Cardiac septum (tissue), 1 donor: Measurements from ENCODE around the gene GLRX. TPM values are rescaled to one million over a fixed set of nuclear protein-coding genes. Genes with fewer than 3 reads are reported as not detected.

Source experiments
- DNase-seq: peaks from one replicate; pipeline ENCODE4 v3.0.0-alpha.2; 2020; ENCODE audit warnings: low spot score
- intact Hi-C: fragments of 100-400 bp; cut with DNase I; formaldehyde crosslinking; loops from one replicate; pipeline ENCODE4 v1.14.0; 2022
- total RNA-seq: library from RNA; stranded (reverse); fragmentation: NEBNext Ultra II Directional; extraction: Animal tissue kit (Norgen Biotek cat#: 25700); gene quantifications from one replicate; pipeline ENCODE4 v1.2.1, GENCODE V29; 2021
- donor health status: DM: no; HTN: no; CAD: no.

Gene GLRX
- total RNA-seq, 1 donor from 2014 or later: 119 TPM

DNA sequence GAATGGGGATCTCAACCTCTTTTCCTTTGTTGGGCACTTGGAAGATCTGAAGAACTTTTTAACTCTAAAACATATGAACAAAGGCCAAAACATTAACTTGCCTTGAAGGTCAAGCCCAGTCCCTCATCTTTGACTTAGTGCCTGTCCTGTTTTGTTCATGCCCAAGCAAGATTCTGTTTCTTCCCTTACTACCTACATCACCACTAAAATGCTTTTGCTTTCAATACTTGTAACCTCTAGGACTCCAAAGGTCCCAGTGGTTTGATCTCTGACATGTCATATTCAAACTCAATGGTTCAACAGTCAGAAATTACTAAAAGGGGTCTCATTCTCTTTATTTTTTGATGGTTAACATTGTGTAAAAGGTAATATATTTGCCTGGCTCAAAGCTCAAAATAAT is 24.0 kb downstream of the GLRX start:
- intact Hi-C loops: loop anchor here (10.0 kb wide), 1 partner anchor 536 kb away; no protein-coding TSS in a partner anchor
- DNase-seq: no peak

DNA sequence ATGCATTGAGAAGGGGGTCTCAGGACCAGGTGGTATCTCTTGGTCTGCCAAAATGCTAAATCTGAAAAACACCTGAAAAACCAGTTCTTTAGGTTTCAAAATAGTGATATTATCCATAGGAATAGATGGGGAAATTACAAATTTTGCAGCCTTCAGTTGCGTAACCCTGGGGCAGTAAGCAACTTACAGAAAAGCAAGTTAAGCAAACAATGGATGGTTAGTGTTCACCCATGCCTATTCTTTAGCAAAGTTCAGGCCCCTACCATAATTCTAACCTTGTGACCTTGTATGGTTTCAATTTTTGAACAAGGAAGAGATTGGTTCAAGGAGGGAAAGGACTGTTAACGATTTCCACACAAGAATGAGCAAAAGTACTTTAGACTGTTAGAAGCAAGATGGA is 24.5 kb downstream of the GLRX start:
- DNase-seq: no peak
- intact Hi-C loops: loop anchor here (10.0 kb wide), 1 partner anchor 537 kb away; no protein-coding TSS in a partner anchor

DNA sequence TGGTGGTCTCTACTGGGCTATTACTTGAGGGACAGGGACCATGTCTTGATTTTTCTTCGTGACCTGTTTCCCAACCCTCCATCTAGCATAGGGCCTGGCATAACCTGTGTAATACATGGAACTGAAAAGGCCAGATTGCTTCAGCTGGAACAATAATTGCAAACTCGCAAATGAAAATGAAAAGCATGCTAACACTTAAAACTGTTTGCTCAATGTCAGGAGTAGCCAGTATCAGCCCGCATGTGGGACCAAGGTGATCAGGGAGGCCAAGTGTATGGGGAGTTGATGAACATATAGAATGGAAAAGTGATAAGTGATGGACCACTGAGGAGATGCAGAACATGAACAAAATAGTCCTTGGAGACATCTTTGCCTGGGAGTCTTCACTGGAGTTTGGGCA is 25.2 kb downstream of the GLRX start:
- no peak for DNase-seq
- intact Hi-C loops: loop anchor here (10.0 kb wide), 1 partner anchor 538 kb away; no protein-coding TSS in a partner anchor

DNA sequence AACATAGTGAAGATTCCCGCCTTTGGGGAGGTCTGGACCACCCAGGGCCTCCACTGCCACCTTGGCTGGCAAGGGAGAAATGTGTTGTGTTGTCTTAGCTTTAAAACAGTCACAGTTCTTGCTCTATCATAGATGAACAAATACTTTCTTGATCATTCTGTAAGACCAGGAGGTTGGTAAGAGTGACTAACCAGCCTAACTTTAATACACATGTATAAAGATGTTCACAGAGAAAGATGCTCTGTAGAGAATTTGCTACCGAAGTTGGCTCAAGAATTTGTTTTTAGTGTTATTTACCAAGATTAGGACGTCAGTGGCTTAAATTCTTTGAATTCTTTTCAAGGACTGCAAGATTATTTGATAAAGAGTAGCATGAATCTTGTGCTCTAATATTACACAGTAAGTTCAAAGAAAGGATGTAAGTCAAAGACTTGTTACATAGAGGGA is 28.4 kb downstream of the GLRX start:
- no peak for DNase-seq
- intact Hi-C loops: loop anchor here (10.0 kb wide), 1 partner anchor 541 kb away; no protein-coding TSS in a partner anchor

DNA sequence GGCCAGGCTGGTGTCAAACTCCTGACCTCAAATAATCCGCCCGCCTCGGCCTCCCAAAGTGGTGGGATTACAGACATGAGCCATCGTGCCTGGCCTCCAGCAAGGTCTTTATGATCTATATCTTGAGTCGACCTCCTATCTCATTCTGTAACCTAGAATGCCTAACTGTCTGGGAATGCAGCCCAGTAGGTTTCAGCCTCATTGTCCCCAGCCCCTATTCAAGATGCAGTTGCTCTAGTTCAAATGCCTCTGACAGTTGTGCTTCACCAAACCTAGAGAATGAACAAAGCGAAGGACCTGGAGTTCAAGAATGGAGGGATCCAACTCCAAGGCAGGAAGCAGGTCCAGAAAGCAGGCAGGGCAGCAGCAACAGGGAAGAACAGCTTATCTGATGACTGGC is 30.8 kb downstream of the GLRX start:
- intact Hi-C loops: loop anchor here (10.0 kb wide), 1 partner anchor 543 kb away; no protein-coding TSS in a partner anchor
- DNase-seq: no peak

DNA sequence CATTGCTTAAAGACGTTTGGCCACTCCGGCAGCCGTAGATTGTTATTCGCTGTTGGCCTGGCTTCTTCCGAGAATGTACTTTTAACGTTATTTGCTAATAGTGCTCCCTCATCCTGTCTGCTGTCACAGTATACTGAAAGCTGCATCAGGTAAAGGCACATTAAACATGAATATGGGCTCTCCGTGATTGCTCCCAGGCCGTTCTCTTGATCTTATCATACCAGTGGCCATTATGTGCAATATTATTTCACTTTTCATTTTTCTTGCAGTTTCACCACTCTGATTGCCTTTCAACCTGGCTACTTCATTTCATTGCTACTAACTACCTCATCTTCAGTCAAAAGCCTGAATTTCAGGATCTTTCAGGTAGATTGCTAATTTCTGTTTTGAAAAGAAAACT is 34.0 kb downstream of the GLRX start:
- intact Hi-C loops: no loop called here
- no peak for DNase-seq

DNA sequence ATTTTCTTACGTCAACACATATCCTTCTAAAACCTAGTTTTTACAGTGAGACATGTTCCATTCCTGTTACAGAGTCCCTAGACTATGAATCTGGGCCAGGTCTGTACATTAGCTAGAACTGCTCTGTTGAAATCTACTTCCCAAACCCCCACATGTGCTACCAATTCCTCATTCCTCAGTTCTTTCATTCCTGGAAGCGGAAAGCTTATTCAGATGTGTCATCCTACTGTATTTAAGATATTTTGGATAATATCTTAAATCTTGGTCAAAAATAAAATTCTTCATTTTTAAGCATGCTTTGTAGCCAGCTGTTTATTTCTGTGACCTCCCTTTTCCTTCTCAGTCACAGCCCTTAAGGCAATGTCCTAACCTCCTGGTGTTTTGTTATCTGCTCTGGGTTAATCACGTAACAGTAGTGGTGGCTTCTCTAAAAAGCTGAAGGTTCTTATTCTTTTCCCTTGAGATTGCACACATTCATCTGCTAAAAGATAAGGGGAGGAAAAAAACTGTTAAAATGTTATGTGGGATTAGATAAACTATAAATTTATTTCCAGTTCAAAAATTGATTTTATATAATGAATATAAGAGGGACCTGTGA is 35.6 kb downstream of the GLRX start:
- DNase-seq: no peak
- intact Hi-C loops: no loop called here

DNA sequence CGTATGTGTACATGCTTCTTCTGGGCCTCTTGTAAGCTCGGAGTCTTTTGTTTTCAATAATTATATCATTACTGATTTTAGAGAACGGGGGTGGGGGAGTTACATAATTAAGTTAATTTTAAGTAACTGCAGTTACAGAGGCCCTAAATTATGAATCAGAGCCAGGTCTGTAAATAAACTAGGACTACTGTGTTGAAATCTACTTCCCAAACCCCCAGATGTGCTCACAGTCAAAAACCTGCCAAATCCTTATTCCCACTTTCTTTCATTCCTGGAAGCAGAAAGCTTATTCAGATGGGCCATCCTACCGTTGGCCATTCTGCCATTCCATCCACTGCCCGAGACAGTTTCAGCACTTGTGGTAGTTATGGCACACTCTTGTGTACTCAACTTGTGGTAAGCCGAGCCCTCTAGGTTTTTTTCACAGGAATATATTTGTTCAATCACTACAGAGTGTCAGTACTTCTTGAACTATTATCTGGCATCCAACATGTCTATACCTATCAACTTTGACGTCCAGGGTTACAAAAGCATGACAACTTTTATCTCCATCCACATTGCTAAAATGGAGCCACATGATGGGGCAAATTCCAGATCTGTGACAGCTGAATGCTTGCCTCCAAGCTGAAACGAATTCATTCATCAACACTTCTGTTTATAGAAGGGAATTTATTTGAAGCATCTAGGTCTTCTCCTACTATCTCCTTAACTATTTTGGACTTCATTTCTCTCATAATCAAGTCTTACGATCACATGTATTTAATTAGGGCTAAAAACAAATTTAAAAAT is 37.8 kb downstream of the GLRX start:
- DNase-seq: no peak
- intact Hi-C loops: loop anchor here (5.0 kb wide), 1 partner anchor 137 kb away; the partner anchor contains the start of gene RFESD

DNA sequence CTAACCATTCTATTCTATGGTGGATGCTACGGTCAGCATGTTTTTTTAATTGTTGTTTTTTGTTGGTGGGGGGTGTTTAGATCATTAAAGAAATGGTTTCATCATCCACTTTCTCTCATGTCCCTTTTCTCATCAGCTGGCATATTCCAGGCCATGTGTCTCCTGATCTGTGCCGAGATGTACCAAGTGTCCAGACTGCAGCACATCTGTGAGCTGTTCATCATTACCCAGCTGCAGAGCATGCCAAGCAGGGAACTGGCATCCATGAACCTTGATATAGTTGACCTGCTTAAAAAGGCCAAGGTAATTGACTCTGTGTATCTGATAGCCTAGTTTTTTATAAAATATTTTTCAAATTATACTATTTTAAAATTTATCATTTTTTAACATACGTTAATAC is 38.9 kb downstream of the GLRX start:
- no peak for DNase-seq
- intact Hi-C loops: loop anchor here (5.0 kb wide), 1 partner anchor 136 kb away; the partner anchor contains the start of gene RFESD

DNA sequence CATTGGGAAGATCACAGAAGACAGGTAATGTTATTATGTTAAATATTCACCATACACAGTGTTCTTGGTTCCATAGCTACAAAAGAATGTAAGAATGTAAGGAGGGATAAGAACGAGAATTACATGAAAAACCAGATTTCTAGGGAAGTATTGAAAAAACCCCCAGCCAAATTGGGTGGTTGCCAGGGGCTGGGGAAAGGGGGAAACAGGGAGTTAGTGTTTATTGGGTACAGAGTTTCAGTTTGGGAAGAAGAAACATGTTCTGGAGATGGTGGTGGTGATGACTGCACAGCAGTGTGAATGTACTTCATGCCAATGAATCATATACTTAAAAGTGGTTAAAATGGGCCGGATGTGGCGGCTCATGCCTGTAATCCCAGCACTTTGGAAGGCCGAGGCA is 40.3 kb downstream of the GLRX start:
- intact Hi-C loops: loop anchor here (5.0 kb wide), 1 partner anchor 135 kb away; the partner anchor contains the start of gene RFESD
- no peak for DNase-seq

DNA sequence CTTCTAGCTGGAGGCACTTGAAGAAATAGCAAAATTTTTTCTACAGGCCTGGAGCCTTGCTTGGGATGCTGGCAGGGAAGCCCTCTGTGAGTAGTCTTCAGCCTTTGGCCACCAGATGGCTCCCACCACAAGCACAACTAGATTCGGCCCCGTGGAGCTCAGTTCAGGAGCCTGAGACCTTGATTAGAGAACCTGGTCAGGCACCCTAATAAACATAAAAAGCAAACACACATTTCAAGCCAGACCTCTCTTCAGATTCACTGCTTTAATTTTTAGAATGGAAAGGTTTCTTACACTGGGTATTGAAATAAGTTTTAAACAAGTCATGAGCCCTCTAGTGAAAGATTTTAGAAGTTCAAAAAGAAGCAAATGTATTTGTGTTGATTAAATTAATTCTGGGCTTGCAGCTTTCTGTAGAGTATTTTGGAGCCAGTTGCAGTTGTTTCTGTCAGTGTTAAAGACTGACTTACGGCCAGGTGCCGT is 41.4 kb downstream of the GLRX start:
- intact Hi-C loops: loop anchor here (1.0 to 5.0 kb wide), 3 partner anchors 66 to 134 kb away; partner anchors contain the start of gene RFESD
- peak; percentile 91 for DNase-seq

DNA sequence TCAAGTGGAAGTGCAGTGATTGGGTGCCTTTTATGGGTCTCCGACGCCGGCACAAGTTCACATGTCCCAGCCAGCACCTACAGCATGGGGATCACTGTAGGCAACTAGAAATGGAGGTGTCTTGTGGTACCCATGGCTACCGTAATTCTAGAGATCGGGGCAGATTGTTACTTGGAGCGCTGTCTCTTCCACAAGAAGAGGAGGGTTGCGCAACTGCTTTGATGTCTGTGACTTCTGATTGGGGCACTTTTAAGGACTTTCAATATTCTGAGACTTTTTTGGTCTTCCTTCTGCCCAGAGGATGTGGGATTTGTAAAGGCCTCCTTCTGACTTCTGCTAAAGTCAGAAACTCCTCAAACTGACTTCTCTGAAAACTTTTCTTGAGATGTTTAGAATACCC is 41.9 kb downstream of the GLRX start:
- intact Hi-C loops: loop anchor here (5.0 kb wide), 1 partner anchor 133 kb away; the partner anchor contains the start of gene RFESD
- DNase-seq: no peak

DNA sequence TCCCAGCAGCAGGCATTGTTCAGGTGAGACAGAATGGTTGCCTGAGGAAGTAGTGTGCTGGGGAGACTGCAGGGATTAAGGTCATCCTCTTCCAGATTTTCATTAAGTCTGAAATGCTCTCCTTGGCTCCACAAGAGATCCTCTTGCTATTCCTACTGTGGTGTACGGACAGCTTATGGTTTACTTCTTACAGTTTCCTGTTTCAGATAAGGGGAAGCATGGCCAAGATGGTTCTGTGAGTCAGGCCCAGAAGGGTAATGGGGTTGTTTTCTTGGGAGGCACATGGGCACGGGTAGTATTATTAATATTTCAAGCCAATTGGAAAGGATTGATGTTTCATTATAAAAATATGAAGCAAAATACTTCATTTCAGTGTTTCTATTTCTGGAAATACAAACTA is 42.9 kb downstream of the GLRX start:
- intact Hi-C loops: loop anchor here (5.0 kb wide), 1 partner anchor 132 kb away; the partner anchor contains the start of gene RFESD
- no peak for DNase-seq

DNA sequence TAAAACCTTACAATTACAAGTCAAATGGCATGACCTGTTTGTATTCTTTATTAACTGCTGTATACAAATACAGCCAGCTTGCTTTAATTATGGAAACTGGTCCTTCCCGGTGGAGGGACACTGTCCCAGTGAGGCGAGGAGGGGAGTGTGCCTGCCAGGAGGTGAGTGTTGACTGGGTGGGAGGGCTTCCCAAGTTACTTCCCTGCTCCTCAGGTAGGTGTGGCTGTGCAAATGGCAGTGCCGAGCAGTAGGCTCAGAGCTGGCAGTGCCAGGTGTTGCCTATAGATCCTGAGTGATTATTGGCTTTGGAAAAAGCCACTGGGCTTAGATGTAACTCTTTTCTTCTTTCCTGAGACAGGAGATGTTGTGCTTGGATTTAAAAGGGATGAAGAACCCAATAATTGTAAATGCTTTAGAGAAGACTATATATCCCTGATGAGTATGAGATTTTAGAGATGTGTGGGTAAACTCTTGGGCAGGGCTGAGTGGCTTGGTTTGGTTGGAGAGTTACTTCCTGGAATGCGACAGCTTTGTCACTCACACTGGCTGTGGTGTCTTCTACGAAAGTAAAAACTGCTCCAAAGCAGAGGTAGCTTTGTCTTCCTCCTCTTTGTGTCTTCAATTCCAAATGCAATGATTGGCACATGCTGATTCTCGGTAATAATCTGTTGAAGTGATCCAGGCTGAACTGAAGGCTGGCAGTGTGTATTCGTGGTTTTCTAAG is 43.7 kb downstream of the GLRX start:
- no peak for DNase-seq
- intact Hi-C loops: no loop called here

DNA sequence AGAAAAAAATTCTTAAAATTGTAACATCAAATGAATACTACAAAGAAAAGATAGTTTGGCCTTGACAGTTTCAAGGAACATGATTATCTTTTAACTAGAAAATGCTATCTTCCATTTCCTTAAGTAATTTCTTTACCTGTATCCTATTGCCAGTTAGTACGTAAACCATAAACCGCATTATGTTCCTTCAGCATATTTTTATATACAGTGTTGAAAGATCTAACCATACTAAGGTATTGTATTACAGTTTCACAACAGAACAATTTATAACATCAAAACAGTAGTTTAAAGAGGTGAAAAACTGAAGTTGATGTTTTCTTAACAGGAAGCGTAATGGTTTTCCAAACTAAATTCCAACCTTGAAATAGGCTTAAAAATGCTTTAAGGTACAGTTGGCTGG is 45.1 kb downstream of the GLRX start:
- intact Hi-C loops: no loop called here
- DNase-seq: no peak

DNA sequence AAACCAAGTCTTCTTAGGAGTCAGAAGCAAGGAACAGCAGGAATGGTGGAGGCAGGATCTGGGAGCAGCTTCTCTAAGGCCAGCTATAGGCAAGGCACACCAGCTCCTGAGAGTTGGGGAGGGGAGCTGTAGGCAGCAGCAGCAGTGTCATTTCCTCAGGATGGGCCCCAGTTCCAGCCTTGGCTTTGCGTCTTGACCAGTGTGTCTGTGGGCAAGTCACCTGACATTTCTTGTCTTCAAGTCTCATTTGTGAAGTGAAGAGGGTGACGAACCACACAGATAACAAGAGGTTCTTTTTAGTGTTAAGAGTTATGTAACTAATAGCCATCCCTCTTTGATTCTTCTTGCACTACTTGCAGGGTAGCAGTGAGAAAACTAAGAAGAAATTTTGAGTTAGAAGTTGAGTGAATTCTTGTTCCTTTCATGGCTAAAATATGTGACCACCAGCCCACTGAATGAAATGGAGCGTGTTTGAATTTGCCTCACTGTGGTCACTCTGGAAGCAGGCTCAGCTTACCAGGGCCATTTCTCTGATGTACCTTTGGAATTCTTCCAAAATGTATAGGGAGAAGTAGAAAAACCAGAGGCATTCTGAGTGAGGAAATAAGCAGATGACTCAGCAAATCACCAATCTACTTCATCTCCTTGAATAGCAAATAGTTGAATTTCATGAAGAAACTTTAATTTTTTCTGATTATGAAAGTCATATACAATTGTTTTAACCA is 49.0 kb downstream of the GLRX start:
- intact Hi-C loops: no loop called here
- DNase-seq: no peak

DNA sequence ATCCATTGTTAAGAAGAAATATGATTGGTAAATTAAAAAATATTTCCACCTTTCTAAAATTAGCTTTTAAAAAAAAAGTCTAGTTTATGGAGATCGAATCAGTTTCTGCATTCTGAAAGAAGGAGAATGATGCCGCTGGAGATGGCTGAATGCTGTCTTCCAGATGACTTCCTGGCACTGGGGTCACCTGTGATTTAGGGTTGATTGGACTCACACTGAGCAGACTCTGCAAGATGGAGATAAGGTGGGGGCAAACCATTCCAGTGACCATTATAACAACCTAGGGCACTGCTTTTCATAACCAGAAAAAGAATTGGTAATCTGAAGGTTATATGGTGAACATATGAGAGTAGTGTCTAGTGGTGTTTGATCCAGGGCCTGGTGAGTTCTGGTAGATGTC is 50.6 kb downstream of the GLRX start:
- intact Hi-C loops: no loop called here
- DNase-seq: no peak

DNA sequence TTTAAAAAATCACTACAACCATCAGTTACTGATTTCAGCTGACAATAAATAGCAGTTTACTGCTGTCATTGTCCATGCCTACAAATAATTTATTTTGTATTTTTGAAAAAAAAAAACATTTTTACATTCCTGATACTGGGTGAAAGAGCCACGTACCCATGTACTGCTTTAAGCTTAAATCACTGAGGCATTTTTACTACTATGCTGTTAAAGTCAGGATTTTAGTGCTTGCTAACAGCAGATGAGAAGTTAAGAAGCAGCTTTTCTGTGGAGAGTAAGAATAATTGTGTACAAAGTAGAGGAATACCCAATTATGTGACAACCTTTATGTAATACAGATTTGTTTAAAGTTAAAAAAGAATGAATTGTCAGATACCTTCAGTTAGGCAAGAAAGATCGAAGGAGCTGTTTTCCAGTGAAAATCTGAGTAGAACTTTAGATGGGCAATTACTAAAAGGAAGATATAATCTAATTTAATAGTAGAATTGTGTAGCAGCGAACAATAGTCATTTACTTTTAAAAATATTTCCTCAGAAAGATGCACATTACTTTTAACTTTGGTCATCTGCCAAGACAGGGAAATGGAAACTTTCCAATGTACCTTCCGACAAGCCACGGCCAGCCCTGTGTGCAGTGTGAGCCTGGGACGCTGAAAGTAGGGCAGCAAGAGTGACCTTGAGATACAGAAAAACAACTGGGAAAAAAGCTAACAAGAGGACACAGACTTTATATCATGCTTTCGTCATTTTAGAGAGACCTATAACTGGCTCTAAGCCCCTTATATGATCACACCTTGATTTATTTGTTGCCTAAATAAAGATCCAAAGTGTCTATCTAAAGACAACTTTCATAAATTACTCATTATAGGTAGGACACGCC is 51.5 kb downstream of the GLRX start:
- intact Hi-C loops: no loop called here
- no peak for DNase-seq
